C4-2B (cell line): ENCODE measurements around the gene SLC2A8.

Experiments
- H3K27ac ChIP-seq: fragments of 450-650 bp; 2 replicates; pipeline ENCODE4 v1.5.1; 2017
- ZFX ChIP-seq: fragments of 450-650 bp; IDR thresholded peaks from 2 replicates; pipeline ENCODE4 v1.6.1; 2017
- TF ChIP-seq, protein P1 (sequence below): fragments of 450-650 bp; conservative IDR thresholded peaks from 2 replicates; pipeline ENCODE4 v1.5.1; 2017; ENCODE audit warnings: mild to moderate bottlenecking

Gene SLC2A8

DNA sequence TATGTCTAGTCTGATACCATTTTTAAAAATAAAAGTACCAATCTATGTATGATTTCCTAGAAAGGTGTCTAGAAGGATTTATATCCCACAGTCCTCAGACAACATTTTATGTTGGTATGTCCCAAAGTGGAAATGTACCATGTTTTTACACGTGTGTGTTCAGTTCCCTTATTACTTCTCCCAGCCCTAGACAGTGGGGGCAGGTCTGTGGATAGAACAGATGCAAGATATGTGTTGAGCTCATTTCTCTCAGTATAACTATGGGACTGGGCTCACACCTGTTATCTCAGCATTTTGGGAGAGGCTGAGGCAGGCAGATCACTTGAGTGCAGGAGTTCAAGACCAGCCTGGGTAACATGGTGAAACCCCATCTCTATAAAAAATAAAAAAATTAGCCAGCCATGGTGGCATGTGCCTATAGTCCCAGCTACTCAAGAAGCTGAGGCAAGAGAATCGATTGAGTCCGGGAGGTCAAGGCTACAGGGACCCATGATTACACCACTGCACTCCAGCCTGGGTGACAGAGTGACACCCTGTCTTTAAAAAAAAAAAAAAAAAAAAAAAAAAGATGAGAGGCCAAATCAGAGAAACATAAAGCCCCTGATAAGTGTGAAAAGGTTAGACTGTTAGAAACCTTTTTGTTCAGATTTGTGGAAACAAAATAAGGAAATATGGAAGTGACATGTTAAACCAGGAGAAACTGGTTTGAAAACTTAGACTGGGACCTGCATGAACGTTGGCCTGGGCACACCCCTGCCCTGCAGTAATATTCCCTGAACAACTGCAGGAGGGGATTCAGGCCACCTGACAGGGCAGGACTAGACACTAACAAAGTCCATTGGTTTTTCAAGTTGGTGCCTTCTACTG lies 7.4 kb upstream of the SLC2A8 start:
- no peak overlapping the region for H3K27ac ChIP-seq
- TF ChIP-seq ZFX = no peak
- TF ChIP-seq, protein P1, sequence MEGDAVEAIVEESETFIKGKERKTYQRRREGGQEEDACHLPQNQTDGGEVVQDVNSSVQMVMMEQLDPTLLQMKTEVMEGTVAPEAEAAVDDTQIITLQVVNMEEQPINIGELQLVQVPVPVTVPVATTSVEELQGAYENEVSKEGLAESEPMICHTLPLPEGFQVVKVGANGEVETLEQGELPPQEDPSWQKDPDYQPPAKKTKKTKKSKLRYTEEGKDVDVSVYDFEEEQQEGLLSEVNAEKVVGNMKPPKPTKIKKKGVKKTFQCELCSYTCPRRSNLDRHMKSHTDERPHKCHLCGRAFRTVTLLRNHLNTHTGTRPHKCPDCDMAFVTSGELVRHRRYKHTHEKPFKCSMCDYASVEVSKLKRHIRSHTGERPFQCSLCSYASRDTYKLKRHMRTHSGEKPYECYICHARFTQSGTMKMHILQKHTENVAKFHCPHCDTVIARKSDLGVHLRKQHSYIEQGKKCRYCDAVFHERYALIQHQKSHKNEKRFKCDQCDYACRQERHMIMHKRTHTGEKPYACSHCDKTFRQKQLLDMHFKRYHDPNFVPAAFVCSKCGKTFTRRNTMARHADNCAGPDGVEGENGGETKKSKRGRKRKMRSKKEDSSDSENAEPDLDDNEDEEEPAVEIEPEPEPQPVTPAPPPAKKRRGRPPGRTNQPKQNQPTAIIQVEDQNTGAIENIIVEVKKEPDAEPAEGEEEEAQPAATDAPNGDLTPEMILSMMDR = no peak

DNA sequence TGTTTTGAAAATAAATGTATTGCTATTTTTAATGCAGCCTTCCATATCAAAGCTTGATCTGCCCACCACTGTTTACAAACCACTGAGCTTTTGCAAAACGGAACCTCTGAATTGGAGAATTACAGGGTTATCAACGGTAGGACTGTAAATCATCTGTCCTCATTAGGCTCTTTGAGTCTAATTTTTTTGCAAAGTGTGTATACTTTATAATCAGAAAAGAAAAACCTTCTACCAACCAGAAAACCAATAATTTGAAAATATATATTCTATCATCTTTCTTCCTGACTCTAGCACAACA lies 6.8 kb upstream of the SLC2A8 start:
- no peak overlapping the region for H3K27ac ChIP-seq
- no peak for TF ChIP-seq ZFX
- TF ChIP-seq, protein P1 = no peak

- TF ChIP-seq, protein P1 = no peak
- TF ChIP-seq ZFX = no peak
- no peak overlapping the region for H3K27ac ChIP-seq
Measured at GRCh38 chr9:127390563-127390962, 6.4 kb upstream of the SLC2A8 start.

DNA sequence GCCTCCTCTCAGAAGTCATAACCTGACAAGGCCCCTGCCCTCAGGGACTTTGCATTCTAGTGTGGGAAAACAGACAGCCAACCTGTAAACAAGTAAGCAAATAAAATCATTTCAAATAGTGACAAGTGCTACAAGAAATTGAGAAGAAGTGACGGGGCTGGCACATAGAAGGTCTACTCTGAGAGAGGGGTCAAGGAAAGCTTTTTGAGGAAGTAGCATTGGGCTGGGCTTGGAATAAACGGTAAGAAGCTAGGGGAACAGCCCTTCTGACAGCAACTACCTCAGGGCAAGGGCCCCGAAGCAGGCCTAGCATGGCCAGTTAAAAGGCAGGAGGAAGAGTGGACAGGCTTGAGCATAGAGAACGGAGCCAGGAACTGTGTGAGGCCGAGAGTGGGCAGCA lies 4.8 kb upstream of the SLC2A8 start:
- H3K27ac ChIP-seq = no peak overlapping the region

GRCh38 chr9:127392976-127393375 lies 4.0 kb upstream of the SLC2A8 start:
- H3K27ac ChIP-seq = no peak overlapping the region

More for the DNA sequence above, 4.8 kb upstream of the SLC2A8 start:
- TF ChIP-seq ZFX = no peak

DNA sequence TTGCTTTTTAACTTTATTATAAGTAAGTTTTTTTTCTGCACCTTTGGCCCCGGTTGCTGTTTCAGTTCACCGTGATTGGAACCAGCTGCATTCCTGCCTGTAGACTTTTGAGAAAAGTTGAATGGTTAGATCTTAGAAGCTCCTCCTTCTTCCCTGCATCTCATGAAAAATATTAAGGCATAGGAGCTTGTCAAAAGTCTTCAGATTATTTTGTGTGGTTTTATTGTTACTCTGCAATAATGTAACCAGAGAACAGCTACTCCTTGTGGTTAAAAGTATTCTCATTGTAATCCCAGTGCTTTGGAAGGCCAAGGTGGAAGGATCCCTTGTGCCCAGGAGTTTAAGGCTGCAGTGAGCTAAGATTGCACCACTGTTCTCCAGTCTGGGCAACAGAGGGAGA lies 3.3 kb upstream of the SLC2A8 start:
- TF ChIP-seq, protein P1 = no peak; the same call in 1 of the 2 replicates
- TF ChIP-seq ZFX = no peak
- no peak overlapping the region for H3K27ac ChIP-seq

More at GRCh38 chr9:127392976-127393375, 4.0 kb upstream of the SLC2A8 start:
- TF ChIP-seq, protein P1 = no peak
- no peak for TF ChIP-seq ZFX

- peak overlapping the region; percentile 63 for H3K27ac ChIP-seq
- TF ChIP-seq, protein P1 = no peak
- no peak for TF ChIP-seq ZFX
Measured at GRCh38 chr9:127395497-127396252, 1.3 kb upstream of the SLC2A8 start.
